HG03439 (cell line): ENCODE results near the gene CRHR1.

Experiments used
- ATAC-seq: cut with Tn5 transposase; IDR thresholded peaks from one replicate; pipeline ENCODE4 v1.9.1; 2021; ENCODE audit warnings: mild to moderate bottlenecking, moderate library complexity; ENCODE audit not compliant: unreplicated experiment

The CRHR1 gene

DNA sequence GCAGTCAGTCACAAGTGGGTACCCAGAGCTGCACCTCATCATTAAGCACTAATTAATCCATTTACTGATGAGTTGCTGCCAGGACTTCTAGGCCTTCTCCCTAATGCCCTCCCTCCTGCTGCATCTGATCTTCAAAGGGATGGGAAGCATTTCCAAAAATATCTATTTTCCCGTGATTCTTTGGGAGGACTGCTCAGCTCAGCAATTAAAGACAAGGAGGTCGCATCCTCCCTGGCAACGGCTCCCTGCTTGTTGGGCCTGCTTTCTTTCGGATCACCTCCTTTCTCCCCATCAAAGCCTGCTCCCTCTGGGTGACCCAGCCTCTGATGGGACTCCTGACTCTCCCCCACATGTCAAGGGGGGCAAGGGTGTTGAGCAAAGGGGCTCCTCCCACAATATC, 34.6 kb downstream of the CRHR1 start:
- no peak for ATAC-seq

- ATAC-seq: no peak
These were observed 35.5 kb downstream of the CRHR1 start for GRCh38 chr17:45819632-45820031.

GRCh38 chr17:45820052-45820780, 36.1 kb downstream of the CRHR1 start:
- no peak for ATAC-seq

DNA sequence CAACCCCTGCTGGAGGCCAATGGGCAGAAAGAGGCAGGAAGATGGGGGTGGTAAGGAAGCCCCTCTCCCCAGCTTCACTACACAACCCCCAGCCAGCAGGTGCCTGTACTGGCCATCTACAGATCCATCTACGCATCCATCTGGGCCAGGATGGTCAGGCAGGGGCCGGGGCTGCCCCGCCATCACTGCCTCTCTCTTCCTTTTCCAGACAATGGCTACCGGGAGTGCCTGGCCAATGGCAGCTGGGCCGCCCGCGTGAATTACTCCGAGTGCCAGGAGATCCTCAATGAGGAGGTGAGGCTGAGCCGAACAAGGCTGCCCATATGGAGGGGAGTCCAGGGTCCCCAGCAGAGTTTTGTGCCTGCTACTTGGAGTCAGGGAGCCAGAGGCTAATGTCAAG, 37.0 kb downstream of the CRHR1 start:
- no peak for ATAC-seq

DNA sequence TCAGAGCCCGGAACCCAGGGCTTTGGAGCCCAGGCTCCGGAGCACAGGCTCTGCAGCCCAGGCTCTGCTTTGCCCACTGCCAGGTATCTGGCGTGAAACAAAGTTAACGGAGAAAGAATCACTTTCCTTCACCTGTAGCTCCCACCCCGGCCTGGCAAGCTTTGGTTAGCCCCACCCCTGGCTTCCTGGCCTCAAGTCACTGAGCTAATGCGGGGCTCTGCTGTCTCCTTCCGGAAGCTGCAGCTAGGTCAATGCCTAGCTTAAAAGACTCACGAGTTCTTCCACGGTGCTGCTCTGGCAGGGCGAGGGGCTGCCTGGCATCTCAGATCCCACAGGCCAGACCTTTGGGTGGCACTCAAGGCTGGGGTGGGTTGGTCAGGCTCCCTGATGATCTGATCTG, 39.5 kb downstream of the CRHR1 start:
- ATAC-seq: no peak

DNA sequence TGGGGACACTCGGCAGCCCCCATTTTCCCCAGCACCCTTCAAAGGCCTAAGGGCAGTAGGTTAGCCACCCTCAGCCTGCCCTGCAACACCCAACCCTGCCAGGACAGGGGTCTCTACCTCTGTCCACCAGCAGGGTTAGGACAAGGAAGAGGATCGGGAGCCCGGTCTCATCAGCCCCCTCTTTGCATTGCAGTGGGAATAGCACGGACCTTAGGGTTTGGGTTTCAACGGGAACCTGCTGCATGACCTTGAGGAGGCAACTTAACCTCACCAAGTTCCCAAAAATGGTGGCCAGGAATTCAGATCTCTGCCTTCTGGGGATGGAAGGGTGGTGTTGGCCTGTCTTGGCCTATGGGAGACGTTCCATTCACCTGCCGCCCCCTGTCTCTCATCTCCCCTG, 40.4 kb downstream of the CRHR1 start:
- no peak for ATAC-seq

DNA sequence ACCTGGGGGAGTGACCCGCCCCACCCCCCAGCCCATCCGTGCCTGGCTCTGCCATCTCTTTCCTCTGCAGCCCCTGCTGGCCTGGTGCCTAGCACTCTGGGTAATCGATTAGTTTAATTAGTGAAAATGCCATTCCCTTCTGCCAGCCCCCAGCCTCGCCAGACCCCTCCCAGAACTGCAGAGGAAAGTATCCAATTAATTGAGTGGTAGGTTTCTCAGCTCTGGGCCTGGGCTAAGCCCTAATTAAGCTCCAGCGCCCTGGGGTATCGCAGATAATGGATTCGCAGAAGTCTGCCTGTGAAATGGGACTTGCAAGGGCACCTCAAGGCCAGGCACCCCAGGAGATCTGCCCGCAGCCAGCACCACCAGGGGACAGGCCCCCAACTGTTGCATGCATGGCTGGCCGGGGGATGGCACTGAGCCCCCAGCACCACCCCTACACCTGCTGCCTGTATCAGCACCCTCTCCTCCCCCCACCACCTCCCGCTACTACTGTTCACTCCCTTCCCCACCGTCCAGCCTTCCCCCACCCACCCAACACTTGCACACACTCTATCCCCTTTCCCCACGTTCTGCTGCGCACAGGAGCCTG, 40.9 kb downstream of the CRHR1 start:
- no peak for ATAC-seq

DNA sequence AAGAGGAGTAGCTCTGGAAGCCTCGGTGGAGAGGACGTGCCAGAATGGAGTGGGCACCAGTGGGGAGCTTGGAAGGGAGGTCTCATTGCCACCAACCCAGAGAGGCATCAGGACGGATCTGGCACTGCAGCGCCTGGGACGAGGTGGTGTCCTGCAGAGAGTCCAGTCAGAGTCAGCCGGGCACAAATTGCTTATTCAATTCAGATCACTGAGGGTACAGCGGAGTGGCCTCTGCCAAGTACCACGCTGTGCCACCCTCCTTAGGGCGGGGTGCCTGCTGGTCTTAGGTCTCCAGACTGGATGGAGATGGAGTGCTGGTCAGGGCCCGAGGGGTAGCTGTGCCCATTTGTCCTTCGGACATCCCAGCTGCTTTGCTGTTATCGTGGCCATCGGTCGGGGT, 41.7 kb downstream of the CRHR1 start:
- no peak for ATAC-seq

- no peak for ATAC-seq
These were observed 42.9 kb downstream of the CRHR1 start for GRCh38 chr17:45826919-45827588.

DNA sequence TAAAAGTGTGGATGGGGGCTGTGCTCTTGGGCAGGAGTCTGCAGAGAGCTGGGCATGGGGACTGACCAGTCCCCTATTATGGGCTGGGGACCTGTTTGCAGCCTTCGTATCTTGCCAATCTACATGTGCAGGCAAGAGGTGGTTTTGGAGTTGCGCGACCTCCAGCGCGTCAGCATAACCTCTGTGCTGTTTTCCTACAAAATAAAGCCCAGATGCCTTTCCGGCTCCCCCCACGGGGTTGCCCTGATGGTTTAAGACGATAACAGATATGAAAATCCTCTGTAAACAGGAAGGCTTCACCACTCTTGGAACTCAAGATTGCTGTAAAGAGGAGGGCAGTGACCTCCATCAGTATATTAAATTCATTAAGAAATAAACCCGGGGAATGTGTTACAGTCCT, 44.1 kb downstream of the CRHR1 start:
- no peak for ATAC-seq

- no peak for ATAC-seq
These were observed 44.5 kb downstream of the CRHR1 start for GRCh38 chr17:45828582-45829133.

GRCh38 chr17:45833920-45834319, 49.8 kb downstream of the CRHR1 start:
- ATAC-seq: no peak

GRCh38 chr17:45834471-45835396, 50.6 kb downstream of the CRHR1 start:
- ATAC-seq: no peak

GRCh38 chr17:45835481-45835880, 51.4 kb downstream of the CRHR1 start:
- ATAC-seq: no peak

GRCh38 chr17:45836047-45837044, 52.2 kb downstream of the CRHR1 start:
- ATAC-seq: no peak

GRCh38 chr17:45837187-45837586, 53.1 kb downstream of the CRHR1 start:
- no peak for ATAC-seq

DNA sequence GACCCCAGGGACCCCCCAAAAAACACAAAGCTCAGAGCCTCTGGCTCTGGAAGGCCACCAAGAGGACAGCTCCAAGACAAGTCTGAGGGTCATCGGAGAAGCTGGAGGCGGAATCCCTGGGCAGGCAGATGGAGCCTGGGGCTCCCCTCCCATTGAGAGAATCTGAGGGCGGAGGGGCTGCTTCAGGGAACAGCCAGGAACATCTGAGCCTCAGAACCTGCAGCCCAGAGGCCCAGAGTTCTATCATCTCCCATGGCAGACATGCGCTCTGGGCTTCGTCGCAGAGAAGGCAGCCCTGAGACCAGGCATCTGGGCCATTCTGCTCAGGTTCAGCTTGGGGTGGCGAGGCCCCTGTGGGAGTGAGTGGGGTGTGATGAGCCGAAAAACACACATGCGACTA, 53.5 kb downstream of the CRHR1 start:
- no peak for ATAC-seq

DNA sequence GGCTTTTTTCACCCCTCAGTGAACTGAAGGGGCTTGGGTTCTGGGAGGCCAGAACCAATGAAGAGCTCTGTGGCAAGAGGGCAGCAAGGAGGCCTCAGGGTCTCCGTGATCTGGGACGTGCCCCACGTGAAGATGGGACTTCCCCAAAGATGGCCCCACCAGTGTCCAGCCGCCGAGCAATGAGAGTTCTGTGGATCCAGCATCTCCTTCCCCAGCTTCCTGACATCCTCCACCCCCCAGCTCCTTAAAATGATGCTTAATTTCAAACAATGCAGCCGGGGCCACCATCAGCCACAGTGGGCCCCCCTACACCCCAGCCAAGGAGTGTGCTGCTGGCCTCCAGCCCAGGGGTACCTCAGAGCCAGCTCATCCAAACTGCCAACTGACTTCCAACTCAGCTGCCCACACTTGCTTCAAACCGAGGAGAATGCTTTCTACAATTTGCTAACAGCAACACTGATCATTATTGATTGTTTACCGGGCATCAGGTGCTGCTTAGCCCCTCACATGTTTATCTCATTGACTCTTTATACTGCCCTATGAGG, 54.7 kb downstream of the CRHR1 start:
- ATAC-seq: no peak

GRCh38 chr17:45839442-45839841, 55.3 kb downstream of the CRHR1 start:
- ATAC-seq: no peak
